Ishikawa (cell line): ENCODE measurements around the gene RALGPS1.

ENCODE experiments used
- CEBPB ChIP-seq: IDR thresholded peaks from 2 replicates; pipeline ENCODE4 v1.6.1; 2012
- CREB1 ChIP-seq: IDR thresholded peaks from 2 replicates; pipeline ENCODE4 v1.6.1; 2012; ENCODE audit warnings: low read depth
- EGR1 ChIP-seq: IDR thresholded peaks from 2 replicates; pipeline ENCODE4 v1.6.1; 2012
- EP300 ChIP-seq: IDR thresholded peaks from 2 replicates; pipeline ENCODE4 v1.6.1; 2012; ENCODE audit warnings: borderline replicate concordance
- FOXM1 ChIP-seq: IDR thresholded peaks from 2 replicates; pipeline ENCODE4 v1.6.1; 2012; ENCODE audit warnings: low read depth, borderline replicate concordance
- NFIC ChIP-seq: IDR thresholded peaks from 2 replicates; pipeline ENCODE4 v1.6.1; 2012
- RAD21 ChIP-seq: IDR thresholded peaks from 2 replicates; pipeline ENCODE4 v1.6.1; 2012; ENCODE audit warnings: low read depth
- TAF1 ChIP-seq: IDR thresholded peaks from 2 replicates; pipeline ENCODE4 v1.6.1; 2012; ENCODE audit warnings: low read depth, mild to moderate bottlenecking
- TCF12 ChIP-seq: IDR thresholded peaks from 2 replicates; pipeline ENCODE4 v1.6.1; 2012; ENCODE audit warnings: low read depth
- TEAD4 ChIP-seq: IDR thresholded peaks from 2 replicates; pipeline ENCODE4 v1.6.1; 2012
- YY1 ChIP-seq: IDR thresholded peaks from 2 replicates; pipeline ENCODE4 v1.6.1; 2012; ENCODE audit warnings: low read depth
- ZBTB7A ChIP-seq: IDR thresholded peaks from 2 replicates; pipeline ENCODE4 v1.6.1; 2012; ENCODE audit warnings: low read depth
- TF ChIP-seq, protein P1 (sequence below): IDR thresholded peaks from 2 replicates; pipeline ENCODE4 v1.6.1; 2012; ENCODE audit warnings: low read depth, mild to moderate bottlenecking
- TF ChIP-seq, protein P2 (sequence below): IDR thresholded peaks from 2 replicates; pipeline ENCODE4 v1.6.1; 2012
- TF ChIP-seq, protein P3 (sequence below): IDR thresholded peaks from 2 replicates; pipeline ENCODE4 v1.6.1; 2012

Gene RALGPS1, protein sequence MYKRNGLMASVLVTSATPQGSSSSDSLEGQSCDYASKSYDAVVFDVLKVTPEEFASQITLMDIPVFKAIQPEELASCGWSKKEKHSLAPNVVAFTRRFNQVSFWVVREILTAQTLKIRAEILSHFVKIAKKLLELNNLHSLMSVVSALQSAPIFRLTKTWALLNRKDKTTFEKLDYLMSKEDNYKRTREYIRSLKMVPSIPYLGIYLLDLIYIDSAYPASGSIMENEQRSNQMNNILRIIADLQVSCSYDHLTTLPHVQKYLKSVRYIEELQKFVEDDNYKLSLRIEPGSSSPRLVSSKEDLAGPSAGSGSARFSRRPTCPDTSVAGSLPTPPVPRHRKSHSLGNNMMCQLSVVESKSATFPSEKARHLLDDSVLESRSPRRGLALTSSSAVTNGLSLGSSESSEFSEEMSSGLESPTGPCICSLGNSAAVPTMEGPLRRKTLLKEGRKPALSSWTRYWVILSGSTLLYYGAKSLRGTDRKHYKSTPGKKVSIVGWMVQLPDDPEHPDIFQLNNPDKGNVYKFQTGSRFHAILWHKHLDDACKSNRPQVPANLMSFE

DNA sequence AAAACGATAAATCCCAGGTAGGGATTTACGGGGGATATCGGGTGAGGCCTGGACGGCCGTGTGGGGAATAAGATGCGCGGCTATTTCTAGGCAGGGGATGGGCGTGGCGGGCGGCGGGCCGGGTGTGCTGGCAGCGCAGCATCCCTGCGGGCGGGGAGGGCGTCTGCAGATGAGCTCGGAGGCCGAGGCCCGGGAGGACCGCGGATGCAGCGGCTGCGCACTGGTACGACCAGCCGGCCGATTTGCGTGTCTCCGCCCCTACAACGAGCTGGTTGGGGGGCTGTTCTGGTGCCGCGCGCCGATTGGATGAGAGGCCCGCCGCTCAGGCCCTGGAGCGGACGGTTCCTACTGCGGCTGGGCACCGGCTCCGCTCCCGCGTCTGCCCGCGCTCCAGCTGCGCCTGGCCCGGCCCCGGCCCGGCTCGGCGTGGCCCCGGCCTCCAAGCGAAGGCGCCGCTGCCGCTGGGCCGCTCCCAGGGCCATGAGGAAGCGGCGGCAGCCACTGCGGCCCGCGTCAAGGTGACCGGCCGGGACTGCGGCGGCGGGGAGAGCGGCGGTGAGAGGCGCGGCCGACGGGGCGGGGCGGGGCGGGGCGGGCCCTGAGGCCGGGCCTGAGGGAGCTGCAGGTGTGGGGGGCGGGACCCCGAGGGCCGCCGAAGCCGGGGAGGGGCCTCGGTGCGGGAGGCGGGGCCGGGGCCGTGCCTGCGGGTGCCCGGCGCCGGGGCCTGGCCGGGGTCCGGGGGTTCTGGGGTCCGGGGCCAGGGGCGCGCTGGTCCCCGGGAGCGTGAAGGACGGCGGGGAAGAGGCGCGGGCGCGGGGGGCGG is at the start of gene RALGPS1:
TSS of gene RALGPS1 (plus strand) at position 325 of the 823 bp plus-strand sequence. CDS start 47,508 bp downstream, outside the sequence.
- TF ChIP-seq, protein P1, sequence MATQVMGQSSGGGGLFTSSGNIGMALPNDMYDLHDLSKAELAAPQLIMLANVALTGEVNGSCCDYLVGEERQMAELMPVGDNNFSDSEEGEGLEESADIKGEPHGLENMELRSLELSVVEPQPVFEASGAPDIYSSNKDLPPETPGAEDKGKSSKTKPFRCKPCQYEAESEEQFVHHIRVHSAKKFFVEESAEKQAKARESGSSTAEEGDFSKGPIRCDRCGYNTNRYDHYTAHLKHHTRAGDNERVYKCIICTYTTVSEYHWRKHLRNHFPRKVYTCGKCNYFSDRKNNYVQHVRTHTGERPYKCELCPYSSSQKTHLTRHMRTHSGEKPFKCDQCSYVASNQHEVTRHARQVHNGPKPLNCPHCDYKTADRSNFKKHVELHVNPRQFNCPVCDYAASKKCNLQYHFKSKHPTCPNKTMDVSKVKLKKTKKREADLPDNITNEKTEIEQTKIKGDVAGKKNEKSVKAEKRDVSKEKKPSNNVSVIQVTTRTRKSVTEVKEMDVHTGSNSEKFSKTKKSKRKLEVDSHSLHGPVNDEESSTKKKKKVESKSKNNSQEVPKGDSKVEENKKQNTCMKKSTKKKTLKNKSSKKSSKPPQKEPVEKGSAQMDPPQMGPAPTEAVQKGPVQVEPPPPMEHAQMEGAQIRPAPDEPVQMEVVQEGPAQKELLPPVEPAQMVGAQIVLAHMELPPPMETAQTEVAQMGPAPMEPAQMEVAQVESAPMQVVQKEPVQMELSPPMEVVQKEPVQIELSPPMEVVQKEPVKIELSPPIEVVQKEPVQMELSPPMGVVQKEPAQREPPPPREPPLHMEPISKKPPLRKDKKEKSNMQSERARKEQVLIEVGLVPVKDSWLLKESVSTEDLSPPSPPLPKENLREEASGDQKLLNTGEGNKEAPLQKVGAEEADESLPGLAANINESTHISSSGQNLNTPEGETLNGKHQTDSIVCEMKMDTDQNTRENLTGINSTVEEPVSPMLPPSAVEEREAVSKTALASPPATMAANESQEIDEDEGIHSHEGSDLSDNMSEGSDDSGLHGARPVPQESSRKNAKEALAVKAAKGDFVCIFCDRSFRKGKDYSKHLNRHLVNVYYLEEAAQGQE, result no peak
- TF ChIP-seq, protein P2, sequence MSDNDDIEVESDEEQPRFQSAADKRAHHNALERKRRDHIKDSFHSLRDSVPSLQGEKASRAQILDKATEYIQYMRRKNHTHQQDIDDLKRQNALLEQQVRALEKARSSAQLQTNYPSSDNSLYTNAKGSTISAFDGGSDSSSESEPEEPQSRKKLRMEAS, result peak; percentile 40; the same call in 1 of the 2 replicates

DNA sequence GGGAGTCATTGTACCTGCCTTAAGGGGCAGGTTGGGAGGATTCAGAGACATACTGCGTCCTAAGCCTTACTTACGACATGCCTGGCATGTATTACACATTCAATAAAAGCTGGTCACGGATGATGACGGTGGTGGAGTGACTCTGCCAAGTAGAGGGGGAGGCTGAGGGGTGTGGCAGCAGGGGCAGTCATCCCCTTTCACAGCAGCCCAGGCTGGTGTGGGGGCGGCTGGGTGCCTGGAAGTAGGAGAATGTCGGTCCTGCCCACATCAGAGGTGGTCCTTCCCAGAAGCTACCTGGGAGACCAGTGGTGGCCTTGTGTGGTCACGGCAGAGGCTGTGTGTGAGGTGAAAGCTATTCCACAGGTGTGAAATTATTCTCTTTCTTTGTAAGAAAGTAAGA is 45.2 kb upstream of the RALGPS1 start:
- no peak for TF ChIP-seq ZBTB7A
- 0 out of 2 replicates have a peak, but pooled peaks have one; percentile 16 for TF ChIP-seq EGR1

DNA sequence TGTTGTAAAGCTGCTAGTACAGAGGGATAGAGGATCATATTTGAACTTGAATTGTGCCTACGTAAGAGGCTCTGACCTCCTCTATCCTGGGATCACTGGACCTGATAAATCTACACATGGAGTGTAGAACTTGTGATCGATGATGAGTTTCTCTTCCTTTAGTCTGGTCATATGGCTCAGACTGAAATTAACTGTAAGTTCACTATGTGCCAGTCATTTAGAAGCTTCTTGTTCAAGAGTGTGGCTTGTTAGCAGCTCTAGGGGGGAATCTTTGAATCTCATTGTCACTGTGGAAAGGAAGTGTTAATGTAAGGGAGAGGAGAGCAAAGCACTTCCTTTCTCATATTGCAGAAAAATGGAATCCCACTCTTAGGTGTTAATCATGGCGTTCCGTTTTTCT is 42.1 kb upstream of the RALGPS1 start:
- TF ChIP-seq TEAD4 (no peak), NFIC (no peak), EGR1 (no peak)

DNA sequence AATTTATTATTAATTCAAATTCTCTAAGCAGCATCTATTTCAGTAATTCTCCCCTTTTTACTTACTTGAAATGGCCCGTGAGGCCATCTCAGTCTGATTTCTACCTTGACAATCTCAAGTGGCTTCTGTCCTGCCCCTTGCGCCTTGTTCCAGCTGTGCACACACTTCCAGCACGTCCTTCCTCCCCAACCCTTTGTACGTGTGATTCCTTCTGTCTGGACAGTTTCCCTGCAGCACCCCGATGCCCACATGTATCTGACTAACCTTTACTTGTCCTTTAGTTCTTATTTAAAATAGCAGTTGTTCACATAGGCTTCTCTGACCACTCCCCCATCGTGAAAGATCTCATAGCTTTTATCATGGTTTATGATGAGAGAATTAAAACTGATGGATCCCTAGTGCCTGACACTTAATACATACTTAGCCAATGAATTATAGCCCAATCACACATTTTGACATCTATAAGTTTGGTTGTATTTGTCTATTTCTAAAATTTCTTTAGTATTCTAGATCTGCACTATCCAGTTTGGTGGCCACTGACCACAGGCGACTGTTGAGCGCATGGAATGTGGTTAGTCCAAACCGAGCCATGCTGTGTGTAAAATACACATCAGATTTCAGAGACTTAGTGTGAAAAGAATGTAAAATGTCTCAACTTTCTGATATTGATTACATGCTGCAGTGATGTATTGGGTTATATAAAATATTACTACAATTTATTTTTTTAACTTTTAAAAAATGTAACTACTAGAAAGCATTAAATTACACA is 39.9 kb upstream of the RALGPS1 start:
- TF ChIP-seq TAF1, result no peak
- TF ChIP-seq TEAD4, result 0 out of 2 replicates have a peak, but pooled peaks have one; percentile 33

DNA sequence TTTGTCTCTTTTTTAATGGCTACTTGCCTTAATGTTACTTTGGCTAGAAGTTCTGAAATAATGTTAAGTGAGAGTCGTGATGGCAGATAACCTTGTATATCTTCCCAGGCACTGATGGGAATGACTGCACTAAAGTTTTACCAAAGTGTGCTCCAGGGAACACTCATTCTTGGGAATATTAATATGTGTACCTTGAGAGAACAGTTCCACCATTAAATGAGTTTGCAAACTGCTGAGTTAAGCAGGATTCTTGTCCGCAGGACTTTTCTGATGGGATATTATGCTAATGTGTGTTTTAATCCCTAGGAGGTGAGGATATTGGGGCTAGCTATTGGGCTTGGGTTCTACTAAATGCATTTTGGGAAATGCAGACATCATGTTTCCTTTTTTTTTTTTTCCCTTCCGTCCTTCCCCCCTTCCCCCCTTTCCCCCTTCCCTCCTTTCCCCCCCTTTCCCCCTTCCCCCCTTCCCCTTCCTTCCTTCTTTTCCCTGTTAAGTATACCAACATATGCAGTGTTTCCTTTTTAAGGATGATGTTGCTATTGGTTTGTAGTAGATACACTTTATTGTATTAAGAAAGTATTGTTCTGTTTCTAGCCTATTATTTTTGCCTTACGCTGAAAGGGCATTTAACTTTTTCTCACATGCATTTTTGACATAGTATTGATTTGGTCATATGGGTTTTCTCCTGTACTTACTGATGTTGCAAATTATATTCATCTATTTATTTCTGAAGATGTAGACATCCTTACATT is 38.6 kb upstream of the RALGPS1 start:
- no peak for TF ChIP-seq FOXM1
- no peak for TF ChIP-seq CREB1
- TF ChIP-seq EGR1, result no peak
- TF ChIP-seq, protein P1, result no peak
- TF ChIP-seq ZBTB7A, result no peak
- TF ChIP-seq TEAD4, result no peak
- no peak for TF ChIP-seq TAF1
- TF ChIP-seq, protein P3, sequence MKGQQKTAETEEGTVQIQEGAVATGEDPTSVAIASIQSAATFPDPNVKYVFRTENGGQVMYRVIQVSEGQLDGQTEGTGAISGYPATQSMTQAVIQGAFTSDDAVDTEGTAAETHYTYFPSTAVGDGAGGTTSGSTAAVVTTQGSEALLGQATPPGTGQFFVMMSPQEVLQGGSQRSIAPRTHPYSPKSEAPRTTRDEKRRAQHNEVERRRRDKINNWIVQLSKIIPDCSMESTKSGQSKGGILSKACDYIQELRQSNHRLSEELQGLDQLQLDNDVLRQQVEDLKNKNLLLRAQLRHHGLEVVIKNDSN, result no peak
- TF ChIP-seq NFIC, result no peak
- no peak for TF ChIP-seq YY1
- no peak for TF ChIP-seq TCF12
- TF ChIP-seq RAD21, result no peak

DNA sequence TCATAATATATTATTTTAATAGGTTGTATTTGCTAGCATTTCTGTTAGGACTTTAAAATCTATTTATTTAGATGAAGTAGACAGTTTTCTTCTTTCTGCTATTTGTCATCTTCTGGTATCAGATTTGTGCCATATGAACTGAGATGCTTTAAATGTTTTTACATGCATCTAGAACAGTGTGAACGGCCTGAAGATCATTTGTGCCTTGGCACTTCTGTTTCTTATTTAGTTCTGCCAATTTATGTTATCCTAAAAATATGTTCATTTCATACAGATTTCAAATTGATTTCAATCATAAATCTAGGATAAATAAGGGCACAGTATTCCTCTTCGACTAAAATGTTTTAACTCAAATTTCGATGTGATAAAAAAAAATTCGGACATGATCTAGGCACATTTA is 38.1 kb upstream of the RALGPS1 start:
- TF ChIP-seq, protein P2, result no peak
- TF ChIP-seq TAF1, result no peak
- TF ChIP-seq EGR1, result no peak
- no peak for TF ChIP-seq CREB1
- no peak for TF ChIP-seq YY1
- TF ChIP-seq RAD21, result no peak
- TF ChIP-seq, protein P3, result no peak
- TF ChIP-seq TEAD4, result no peak
- no peak for TF ChIP-seq FOXM1
- TF ChIP-seq TCF12, result no peak
- TF ChIP-seq, protein P1, result no peak
- TF ChIP-seq ZBTB7A, result no peak
- TF ChIP-seq CEBPB, result no peak
- TF ChIP-seq NFIC, result no peak
- no peak for TF ChIP-seq EP300
